Thyroid gland (tissue), 4 donors: ENCODE measurements around the gene CD300E. TPM values are rescaled to one million over a fixed set of nuclear protein-coding genes. Genes with fewer than 3 reads are reported as not detected.

ENCODE experiments used
- DNase-seq, 2 donors: peaks; one replicate each; pipeline ENCODE4 v3.0.0-alpha.2; 2019
- H3K27ac ChIP-seq, 3 donors: fragments of 200-600 bp; sonication (generic); 1 replicate in 2 of 3; 2 replicates in 1 of 3; pipeline ENCODE4 v1.5.1; 2016 to 2019; ENCODE audit warnings: mild to moderate bottlenecking in 1 of 3, moderate library complexity in 1 of 3
- H3K27me3 ChIP-seq: fragments of 200-600 bp; sonication (generic); one replicate; pipeline ENCODE4 v1.5.1; 2019
- H3K36me3 ChIP-seq, 2 donors: fragments of 200-600 bp; sonication (generic); one replicate each; pipeline ENCODE4 v1.5.1; 2016 to 2019
- H3K4me1 ChIP-seq, 2 donors: fragments of 200-600 bp; sonication (generic); one replicate each; pipeline ENCODE4 v1.5.1; 2017 to 2019
- H3K4me3 ChIP-seq, 3 donors: fragments of 200-600 bp; sonication (generic); replicated peaks in 1 of 3; 1 replicate in 2 of 3; 2 replicates in 1 of 3; pipeline ENCODE4 v1.5.1; 2016; ENCODE audit warnings: mild to moderate bottlenecking in 1 of 3
- H3K9me3 ChIP-seq: fragments of 200-600 bp; sonication (generic); one replicate; pipeline ENCODE4 v1.5.1; 2017
- POLR2A ChIP-seq, 2 donors: fragments of 450-650 bp; IDR thresholded peaks; one replicate each; pipeline ENCODE4 v1.6.1; 2017; ENCODE audit warnings: antibody characterized with exemption in 2 of 2, mild to moderate bottlenecking in 2 of 2, moderate library complexity in 1 of 2
- WGBS, 2 donors: methylation state at CpG; one replicate each; pipeline ENCODE4 v1.1.5; 2017; 5-methylcytosine and 5-hydroxymethylcytosine counted together
- intact Hi-C: fragments of 100-400 bp; cut with DNase I; formaldehyde crosslinking; loops from one replicate; pipeline ENCODE4 v1.15.1; 2023
- total RNA-seq, 4 donors: library from RNA; depleted of rRNA; stranded (reverse); fragments of >200 nt; gene quantifications; one replicate each; pipeline ENCODE4 v1.2.3, GENCODE V29; 2016
- TF ChIP-seq, protein P1 (sequence below), 6 experiments: fragments of 200-600 bp in 3 of 6; fragments of 450-650 bp in 3 of 6; sonication (generic) in 3 of 6; IDR thresholded peaks; one replicate each; pipeline ENCODE4 v1.5.1; 2016 to 2019; ENCODE audit warnings: antibody characterized with exemption in 6 of 6, mild to moderate bottlenecking in 2 of 6, inconsistent platforms in 1 of 6, moderate library complexity in 1 of 6

Gene CD300E
- total RNA-seq, 4 donors from 2014 or later = not detected

- peaks cover 0 to 8% of the 10 kb centered on the region in 2 donors for H3K4me1 ChIP-seq
- no peak overlapping the region for H3K4me3 ChIP-seq
- no peak for DNase-seq
- TF ChIP-seq, protein P1, sequence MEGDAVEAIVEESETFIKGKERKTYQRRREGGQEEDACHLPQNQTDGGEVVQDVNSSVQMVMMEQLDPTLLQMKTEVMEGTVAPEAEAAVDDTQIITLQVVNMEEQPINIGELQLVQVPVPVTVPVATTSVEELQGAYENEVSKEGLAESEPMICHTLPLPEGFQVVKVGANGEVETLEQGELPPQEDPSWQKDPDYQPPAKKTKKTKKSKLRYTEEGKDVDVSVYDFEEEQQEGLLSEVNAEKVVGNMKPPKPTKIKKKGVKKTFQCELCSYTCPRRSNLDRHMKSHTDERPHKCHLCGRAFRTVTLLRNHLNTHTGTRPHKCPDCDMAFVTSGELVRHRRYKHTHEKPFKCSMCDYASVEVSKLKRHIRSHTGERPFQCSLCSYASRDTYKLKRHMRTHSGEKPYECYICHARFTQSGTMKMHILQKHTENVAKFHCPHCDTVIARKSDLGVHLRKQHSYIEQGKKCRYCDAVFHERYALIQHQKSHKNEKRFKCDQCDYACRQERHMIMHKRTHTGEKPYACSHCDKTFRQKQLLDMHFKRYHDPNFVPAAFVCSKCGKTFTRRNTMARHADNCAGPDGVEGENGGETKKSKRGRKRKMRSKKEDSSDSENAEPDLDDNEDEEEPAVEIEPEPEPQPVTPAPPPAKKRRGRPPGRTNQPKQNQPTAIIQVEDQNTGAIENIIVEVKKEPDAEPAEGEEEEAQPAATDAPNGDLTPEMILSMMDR (IDR thresholded peaks at IDR 0.05) = no peak
- no peak for TF ChIP-seq POLR2A (IDR thresholded peaks at IDR 0.05)
- WGBS, 2 donors = 75 to 78% methylated on average over 8 of the region's 8 CpGs
- intact Hi-C loops = no loop called here
- no peaks in the 10 kb centered on the region for H3K36me3 ChIP-seq
- no peaks in the 10 kb centered on the region for H3K9me3 ChIP-seq
- H3K27me3 ChIP-seq = no peaks in the 10 kb centered on the region
- no peak overlapping the region for H3K27ac ChIP-seq
Measured at GRCh38 chr17:74597069-74597790, 26.3 kb downstream of the CD300E start.

GRCh38 chr17:74595037-74595750, 28.3 kb downstream of the CD300E start:
- TF ChIP-seq, protein P1 (IDR thresholded peaks at IDR 0.05) = no peak
- no peak for TF ChIP-seq POLR2A (IDR thresholded peaks at IDR 0.05)
- peaks cover 0 to 8% of the 10 kb centered on the region in 2 donors for H3K4me1 ChIP-seq
- H3K36me3 ChIP-seq = no peaks in the 10 kb centered on the region
- intact Hi-C loops = no loop called here
- no peak for DNase-seq
- H3K27ac ChIP-seq = no peak overlapping the region
- no peaks in the 10 kb centered on the region for H3K9me3 ChIP-seq
- no peak overlapping the region for H3K4me3 ChIP-seq
- H3K27me3 ChIP-seq = no peaks in the 10 kb centered on the region
- WGBS, 2 donors = 74 to 80% methylated on average over 6 of the region's 6 CpGs

DNA sequence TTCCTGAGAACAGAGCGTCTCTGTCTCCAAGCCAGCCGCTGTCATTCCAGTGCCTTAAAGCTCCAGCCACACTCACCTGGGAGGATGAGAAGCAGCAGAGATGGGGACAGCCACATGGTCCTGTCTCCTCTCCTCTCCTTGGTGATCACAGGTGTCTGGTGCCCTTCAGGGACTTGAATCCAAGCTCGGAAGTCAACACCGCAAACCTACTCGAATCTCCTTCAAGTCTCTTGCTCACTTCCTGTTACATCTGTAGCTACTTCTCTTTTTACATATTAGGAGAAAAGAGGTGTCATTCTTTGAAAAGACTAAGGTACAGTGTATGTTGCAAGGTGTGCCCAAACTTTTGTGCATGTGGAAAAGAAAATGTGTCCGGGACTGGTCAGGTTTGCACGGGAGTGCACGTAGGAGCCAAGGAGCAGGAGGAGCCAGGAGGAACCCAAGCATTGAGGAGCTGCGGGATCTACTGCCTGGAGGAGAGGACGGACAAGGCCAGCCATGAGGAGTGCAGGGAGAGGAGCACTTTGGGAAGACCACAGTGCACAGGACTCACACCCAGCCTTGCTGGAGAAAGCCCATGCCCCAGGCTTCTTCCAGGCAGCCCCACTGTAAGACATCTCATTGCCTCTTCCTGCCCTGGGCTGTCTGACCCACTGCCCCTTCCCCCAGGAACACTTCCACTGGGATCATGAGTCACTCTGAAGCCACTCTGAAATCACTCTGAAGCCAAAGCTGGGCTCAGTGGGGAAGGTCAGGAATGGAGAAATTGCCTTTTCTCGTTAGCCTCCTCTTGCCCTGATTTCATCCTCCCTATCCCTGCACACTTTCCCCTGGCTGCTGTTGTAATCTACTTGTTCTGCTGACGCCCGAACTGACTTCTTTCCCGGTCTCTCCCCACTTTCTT, 31.2 kb downstream of the CD300E start, which contains the start of gene CD300LD:
Gene CD300LD (minus strand): TSS at position 197 of the 904 bp plus-strand sequence. CDS start 81 bp downstream, at position 116.
- no peaks in the 10 kb centered on the region for H3K9me3 ChIP-seq
- no peaks in the 10 kb centered on the region for H3K27me3 ChIP-seq
- no peaks in the 10 kb centered on the region for H3K36me3 ChIP-seq
- no peaks in the 10 kb centered on the region for H3K4me1 ChIP-seq
- 77 to 82% methylated on average over 14 of the region's 14 CpGs for WGBS, 2 donors
- DNase-seq = no peak
- TF ChIP-seq, protein P1 (IDR thresholded peaks at IDR 0.05) = no peak
- no peak within 1 kb of the TSS for H3K27ac ChIP-seq
- no peak within 1 kb of the TSS for H3K4me3 ChIP-seq
- intact Hi-C loops = no loop called here

DNA sequence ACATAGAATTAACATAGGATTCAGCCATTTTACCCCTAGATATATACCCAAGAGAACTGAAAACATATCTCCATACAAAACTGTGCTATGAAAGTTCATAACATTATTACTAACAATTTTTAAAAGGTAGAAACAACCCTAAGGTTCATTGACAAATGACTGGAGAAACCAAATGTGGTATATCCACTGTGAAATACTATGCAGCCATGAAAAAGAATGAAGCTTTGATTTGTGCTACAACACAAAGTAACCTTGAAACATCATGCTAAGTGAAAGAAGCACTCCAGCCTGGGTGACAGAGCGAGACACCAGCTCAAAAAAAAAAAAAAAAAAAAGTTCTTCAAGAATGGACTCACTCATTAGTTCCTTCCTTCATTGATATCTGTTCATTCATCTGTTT, 32.0 kb downstream of the CD300E start:
- Histone ChIP-seq H3K4me3 (no peak overlapping the region), H3K4me1 (no peaks in the 10 kb centered on the region), H3K9me3 (no peaks in the 10 kb centered on the region), H3K27me3 (no peaks in the 10 kb centered on the region), H3K27ac (no peak overlapping the region), H3K36me3 (no peaks in the 10 kb centered on the region)
- 89 to 94% methylated on average over 1 of the region's 1 CpG for WGBS, 2 donors
- no peak for TF ChIP-seq POLR2A (IDR thresholded peaks at IDR 0.05)
- TF ChIP-seq, protein P1 (IDR thresholded peaks at IDR 0.05) = no peak
- DNase-seq = no peak
- intact Hi-C loops = no loop called here
